MCF 10A (cell line): ENCODE results near the gene ATG2A. TPM values are rescaled to one million over a fixed set of nuclear protein-coding genes. Genes with fewer than 3 reads are reported as not detected.

ENCODE experiments used
- BruUV-seq: library from RNA; stranded (reverse); fragments of 400-500 nt; replicated peaks from 2 replicates; lab custom pipeline; 2021; lab: Mats Ljungman, UMichigan
- CTCF ChIA-PET: fragments of 300-600 bp; sonication (Branson Sonifier 250); formaldehyde crosslinking; extraction: SDS; loops from one replicate; lab custom pipeline; 2021; ENCODE audit warnings: antibody characterized with exemption, inconsistent platforms; lab: Yijun Ruan, JAX
- POLR2A ChIA-PET: fragments of 300-600, 350-650 bp; sonication (Branson Sonifier 250); formaldehyde crosslinking; extraction: SDS; loops from one replicate; lab custom pipeline; 2020; ENCODE audit warnings: antibody characterized with exemption, inconsistent platforms; lab: Yijun Ruan, JAX
- DNase-seq: peaks from one replicate; pipeline ENCODE4 v3.0.0-alpha.2; 2018; ENCODE audit not compliant: unreplicated experiment
- H3K27ac Mint-ChIP-seq: one replicate; pipeline ENCODE4 v1.8.0; 2022; ENCODE audit warnings: mild to moderate bottlenecking, low read depth, mixed read lengths; ENCODE audit not compliant: unreplicated experiment
- H3K27me3 Mint-ChIP-seq: one replicate; pipeline ENCODE4 v1.8.0; 2022; ENCODE audit warnings: mixed read lengths; ENCODE audit not compliant: insufficient read depth, unreplicated experiment
- H3K36me3 Mint-ChIP-seq: one replicate; pipeline ENCODE4 v1.8.0; 2022; ENCODE audit warnings: mild to moderate bottlenecking, moderate library complexity, mixed read lengths; ENCODE audit not compliant: insufficient read depth, unreplicated experiment
- H3K4me1 Mint-ChIP-seq: one replicate; pipeline ENCODE4 v1.8.0; 2022; ENCODE audit warnings: mixed read lengths; ENCODE audit not compliant: insufficient read depth, unreplicated experiment
- H3K4me3 Mint-ChIP-seq: one replicate; pipeline ENCODE4 v1.8.0; 2022; ENCODE audit warnings: mild to moderate bottlenecking, moderate library complexity, mixed read lengths; ENCODE audit not compliant: unreplicated experiment
- H3K9me3 Mint-ChIP-seq: one replicate; pipeline ENCODE4 v1.8.0; 2022; ENCODE audit warnings: mixed read lengths; ENCODE audit not compliant: unreplicated experiment
- CTCF ChIP-seq: fragments of 200-600 bp; IDR thresholded peaks from one replicate; pipeline ENCODE4 v1.8.0; 2022; ENCODE audit warnings: antibody characterized with exemption, mild to moderate bottlenecking; ENCODE audit not compliant: unreplicated experiment
- intact Hi-C: fragments of 100-400 bp; cut with micrococcal nuclease; formaldehyde crosslinking; loops from 2 replicates; pipeline ENCODE4 v1.14.1; 2022
- total RNA-seq: library from RNA; stranded (reverse); gene quantifications from 2 replicates; pipeline ENCODE4 v1.2.3, GENCODE V29; 2022

Gene ATG2A
- total RNA-seq, 1 experiment from 2014 or later: 28.7 TPM

- ChIA-PET CTCF (interaction anchor here (0.9 kb wide), 1 partner anchor 12 kb away, joined by 4 read pairs; no protein-coding TSS in a partner anchor), POLR2A (no interaction called here)
- Mint-ChIP-seq H3K36me3 (peaks cover 45% of the 10 kb centered on the region), H3K27me3 (no peaks in the 10 kb centered on the region), H3K27ac (no peak overlapping the region), H3K4me3 (no peak overlapping the region), H3K9me3 (no peaks in the 10 kb centered on the region), H3K4me1 (no peaks in the 10 kb centered on the region)
- TF ChIP-seq CTCF: no peak
- intact Hi-C loops: no loop called here
- no TSS peak for BruUV-seq
- no peak for DNase-seq
These were observed 10.7 kb downstream of the ATG2A start for GRCh38 chr11:64906314-64906635.

GRCh38 chr11:64905516-64906313, 11.3 kb downstream of the ATG2A start:
- TF ChIP-seq CTCF: no peak
- no peak for DNase-seq
- Mint-ChIP-seq H3K27ac (no peak overlapping the region), H3K4me1 (no peaks in the 10 kb centered on the region), H3K27me3 (no peaks in the 10 kb centered on the region), H3K36me3 (peaks cover 46% of the 10 kb centered on the region), H3K4me3 (no peak overlapping the region), H3K9me3 (no peaks in the 10 kb centered on the region)
- CTCF ChIA-PET: interaction anchor here (0.6 to 0.9 kb wide), 2 partner anchors 12 to 27 kb away, joined by 3 to 4 read pairs; no protein-coding TSS in a partner anchor
- intact Hi-C loops: no loop called here
- POLR2A ChIA-PET: no interaction called here
- no TSS peak for BruUV-seq

GRCh38 chr11:64903291-64903833, 13.6 kb downstream of the ATG2A start:
- intact Hi-C loops: no loop called here
- Mint-ChIP-seq H3K4me1 (peaks cover 6% of the 10 kb centered on the region), H3K9me3 (no peaks in the 10 kb centered on the region), H3K27me3 (no peaks in the 10 kb centered on the region), H3K27ac (no peak overlapping the region), H3K36me3 (peaks cover 44% of the 10 kb centered on the region), H3K4me3 (no peak overlapping the region)
- TF ChIP-seq CTCF: no peak
- no peak for DNase-seq
- ChIA-PET POLR2A (no interaction called here), CTCF (interaction anchor here (0.6 to 1.1 kb wide), 3 partner anchors 13 to 103 kb away, joined by 3 read pairs; no protein-coding TSS in a partner anchor)
- BruUV-seq: no TSS peak

GRCh38 chr11:64902102-64902900, 14.7 kb downstream of the ATG2A start:
- Mint-ChIP-seq H3K9me3 (no peaks in the 10 kb centered on the region), H3K27ac (no peak overlapping the region), H3K27me3 (no peaks in the 10 kb centered on the region), H3K4me1 (peaks cover 6% of the 10 kb centered on the region), H3K36me3 (peaks cover 38% of the 10 kb centered on the region), H3K4me3 (no peak overlapping the region)
- TF ChIP-seq CTCF: no peak
- intact Hi-C loops: no loop called here
- BruUV-seq: no TSS peak
- no peak for DNase-seq
- CTCF ChIA-PET: interaction anchor here (0.7 to 1.6 kb wide), 4 partner anchors 9 to 103 kb away, joined by 3 to 8 read pairs (median 4); no protein-coding TSS in a partner anchor
- POLR2A ChIA-PET: no interaction called here
